ENCODE results near the gene SRPK3. TPM values are rescaled to one million over a fixed set of nuclear protein-coding genes. Genes with fewer than 3 reads are reported as not detected.

Gene SRPK3
- polyA plus RNA-seq, 2 of the 4 experiments (the other 2 are of a cell fraction), result 0.03 TPM; not detected in 1

GRCh38 chrX:153819384-153820040 is 38.7 kb downstream of the SRPK3 start:
- Histone ChIP-seq H3K4me1 (no peaks in the 10 kb centered on the region; the same call in 2 of the 3 replicates), H3K4me2 (peak overlapping the region; percentile 96), H3K4me3 (peak overlapping the region; percentile 55), H3K9me3 (no peaks in the 10 kb centered on the region), H3K27ac (peak overlapping the region; percentile 74 to 91)
- FAIRE-seq, result no peak
- WGBS (ENCODE audit: missing lambda C conversion rate), result 55% methylated on average over 22 of the region's 23 CpGs
- ATAC-seq, result peak in 1 of 2 experiments; percentile 59; a peak in 3 of 6 replicates
- POLR2A ChIA-PET, result no interaction called here
- CTCF ChIA-PET, result interaction anchor here (1.2 to 2.5 kb wide), 3 partner anchors 22 to 210 kb away, joined by 3 to 6 read pairs (median 3); no protein-coding TSS in a partner anchor
- DNase-seq (ENCODE audit: low read depth in 1 of 2, low spot score in 1 of 2), result no peak
- TF ChIP-seq MAZ (IDR thresholded peaks at IDR 0.05; ENCODE audit: borderline replicate concordance, low read depth, low read length) (no peak), MAFK (IDR thresholded peaks at IDR 0.05; ENCODE audit: partially characterized antibody) (no peak), NR3C1 (IDR thresholded peaks at IDR 0.05) (no peak), ZC3H11A (IDR thresholded peaks at IDR 0.05) (no peak), ZFP36 (IDR thresholded peaks at IDR 0.05; ENCODE audit: borderline replicate concordance, partially characterized antibody) (no peak), ZSCAN20 (CRISPR knock-in tag; IDR thresholded peaks at IDR 0.05) (no peak), KDM1A (IDR thresholded peaks at IDR 0.05; ENCODE audit: low read depth) (no peak)

- no peak overlapping the region for H3K4me3 ChIP-seq
- DNase-seq (ENCODE audit: low read depth in 1 of 2, low spot score in 1 of 2) (no peak), FAIRE-seq (no peak), ATAC-seq (no peak)
- ChIA-PET POLR2A (no interaction called here), CTCF (no interaction called here)
- H3K9me3 ChIP-seq, result no peaks in the 10 kb centered on the region
- no peak for TF ChIP-seq FOXS1 (CRISPR knock-in tag; IDR thresholded peaks at IDR 0.05)
- no peak for TF ChIP-seq EP300 (IDR thresholded peaks at IDR 0.05)
- no peak for TF ChIP-seq NR3C1 (IDR thresholded peaks at IDR 0.05)
- no peak for TF ChIP-seq MYC (IDR thresholded peaks at IDR 0.05; ENCODE audit: borderline replicate concordance, low read length)
- TF ChIP-seq JUN (IDR thresholded peaks at IDR 0.05), result no peak
- no peak for TF ChIP-seq BCL3 (IDR thresholded peaks at IDR 0.05)
- TF ChIP-seq ESRRA (IDR thresholded peaks at IDR 0.05; ENCODE audit: borderline replicate concordance, low read length), result no peak
- TF ChIP-seq PBX3 (IDR thresholded peaks at IDR 0.05), result no peak
- no peak for TF ChIP-seq HOXB13 (CRISPR knock-in tag; IDR thresholded peaks at IDR 0.05; ENCODE audit: low read depth)
- no peak for TF ChIP-seq ZFP36 (IDR thresholded peaks at IDR 0.05; ENCODE audit: borderline replicate concordance, partially characterized antibody)
- TF ChIP-seq RNF2 (IDR thresholded peaks at IDR 0.05; ENCODE audit: borderline replicate concordance, low read depth), result no peak
- TF ChIP-seq SREBF2 (IDR thresholded peaks at IDR 0.05), result no peak
- TF ChIP-seq MAZ (IDR thresholded peaks at IDR 0.05; ENCODE audit: borderline replicate concordance, low read depth, low read length), result no peak
- TF ChIP-seq RARB (CRISPR knock-in tag; IDR thresholded peaks at IDR 0.05), result no peak
- TF ChIP-seq CHD2 (IDR thresholded peaks at IDR 0.05; ENCODE audit: low read length, partially characterized antibody), result no peak
- no peak for TF ChIP-seq CEBPB (IDR thresholded peaks at IDR 0.05)
- no peak for TF ChIP-seq CBX8 (IDR thresholded peaks at IDR 0.05)
- no peak for TF ChIP-seq PHF8 (IDR thresholded peaks at IDR 0.05; ENCODE audit: borderline replicate concordance, low read depth)
- TF ChIP-seq MAX (IDR thresholded peaks at IDR 0.05), result no peak
- no peak for TF ChIP-seq TP53 (CRISPR knock-in tag; IDR thresholded peaks at IDR 0.05)
- H3K4me1 ChIP-seq, result no peaks in the 10 kb centered on the region; the same call in 2 of the 3 replicates
- WGBS (ENCODE audit: missing lambda C conversion rate), result 82% methylated on average over 7 of the region's 7 CpGs
- no peak overlapping the region for H3K27ac ChIP-seq
- no peak overlapping the region for H3K4me2 ChIP-seq
These were observed 39.8 kb downstream of the SRPK3 start for GRCh38 chrX:153820601-153821000.
